ENCODE data around the gene IRX4. TPM values are rescaled to one million over a fixed set of nuclear protein-coding genes. Genes with fewer than 3 reads are reported as not detected.

The IRX4 gene
- total RNA-seq, 1 experiment from 2014 or later: 16.5 TPM

DNA sequence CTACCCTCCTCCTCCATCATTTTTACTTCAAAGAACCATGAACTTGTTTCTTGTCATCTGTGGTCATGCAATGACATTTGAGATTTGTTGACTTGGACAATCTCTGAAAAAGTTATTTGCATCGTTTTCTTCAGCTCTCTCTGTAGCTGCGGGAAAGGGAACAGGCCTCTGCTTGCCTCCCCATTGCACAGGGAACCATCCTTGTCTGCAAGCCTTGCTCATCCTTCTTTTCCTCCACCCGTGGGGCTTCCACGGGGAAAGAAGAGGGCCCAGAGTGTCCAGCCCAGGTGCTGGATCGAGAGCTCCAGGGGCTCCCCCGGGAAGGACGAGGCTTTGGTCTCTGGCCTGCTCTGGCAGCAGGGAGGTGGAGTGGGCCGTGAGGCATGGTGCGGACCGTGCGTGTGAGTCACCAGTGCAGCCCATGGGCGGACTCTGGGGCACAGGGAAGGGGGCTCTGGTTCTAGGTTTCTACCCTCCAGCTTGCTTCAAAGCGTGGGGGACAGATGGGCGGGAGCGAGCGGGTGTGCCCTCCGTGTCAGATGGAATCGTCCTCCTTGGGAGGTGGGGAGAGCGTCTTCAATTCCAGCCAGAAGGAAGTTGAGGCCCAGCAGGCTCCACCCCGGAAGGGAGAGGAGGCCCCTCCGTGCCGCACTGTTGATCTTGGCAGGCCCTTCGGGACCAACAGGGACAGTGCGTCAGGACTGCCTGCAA, 6.0 kb upstream of the IRX4 start:
- intact Hi-C loops (cut with micrococcal nuclease): loop anchor here (10.0 kb wide), 1 partner anchor 126 kb away; no protein-coding TSS in a partner anchor
- DNase-seq (ENCODE audit: low read depth, low spot score): no peak

More for the DNA sequence above, 6.0 kb upstream of the IRX4 start:
- Histone ChIP-seq H3K27me3 (ENCODE audit: insufficient read depth, low read length) (no peaks in the 10 kb centered on the region), H3K9ac (ENCODE audit: low read length) (no peak overlapping the region), H3K9me3 (ENCODE audit: control insufficient read depth in 1 of 2, insufficient read depth in 1 of 2, low read depth in 1 of 2, low read length in 2 of 2) (no peaks in the 10 kb centered on the region), H3K36me3 (ENCODE audit: control insufficient read depth in 1 of 2, insufficient read depth in 2 of 2, low read length in 2 of 2) (no peaks in the 10 kb centered on the region), H3K27ac (ENCODE audit: low read depth, low read length) (no peak overlapping the region), H3K4me2 (ENCODE audit: low read length) (no peak overlapping the region), H3K9me2 (ENCODE audit: insufficient read depth) (no peaks in the 10 kb centered on the region), H3K4me1 (ENCODE audit: control insufficient read depth in 1 of 2, insufficient read depth in 2 of 2, low read length in 2 of 2) (peaks cover 2 to 8% of the 10 kb centered on the region in 2 experiments; a peak in 2 of 4 replicates), H3K79me2 (ENCODE audit: insufficient read depth, low read length) (no peaks in the 10 kb centered on the region), H2AFZ (ENCODE audit: low read depth, low read length, poor library complexity, severe bottlenecking) (no peak overlapping the region), H3K4me3 (replicated peaks in 1 of 2; ENCODE audit: low read depth in 1 of 2, low read length in 2 of 2) (no peak overlapping the region), H4K20me1 (ENCODE audit: insufficient read depth) (no peaks in the 10 kb centered on the region)
- ATAC-seq: no peak
- ChIA-PET CTCF (no interaction called here), RAD21 (ENCODE audit: low non-redundant PET in 1 of 2, low total read pairs in 2 of 2, uncharacterized antibody in 2 of 2, unreplicated experiment in 2 of 2) (no interaction called here), POLR2A (no interaction called here)
- no peak for TF ChIP-seq ZFX (IDR thresholded peaks at IDR 0.05)
- TF ChIP-seq POLR2A (IDR thresholded peaks at IDR 0.05; ENCODE audit: borderline replicate concordance, extremely low read depth, insufficient read depth, insufficient read length): no peak
- TF ChIP-seq YY1 (IDR thresholded peaks at IDR 0.05; ENCODE audit: extremely low read depth, insufficient replicate concordance, low read depth, low read length): no peak
- no peak for TF ChIP-seq SRF (IDR thresholded peaks at IDR 0.05; ENCODE audit: low read depth)
- TF ChIP-seq TCF7L2 (IDR thresholded peaks at IDR 0.05; ENCODE audit: borderline replicate concordance, extremely low read depth, insufficient read depth, insufficient read length): no peak
- TF ChIP-seq, protein P1, sequence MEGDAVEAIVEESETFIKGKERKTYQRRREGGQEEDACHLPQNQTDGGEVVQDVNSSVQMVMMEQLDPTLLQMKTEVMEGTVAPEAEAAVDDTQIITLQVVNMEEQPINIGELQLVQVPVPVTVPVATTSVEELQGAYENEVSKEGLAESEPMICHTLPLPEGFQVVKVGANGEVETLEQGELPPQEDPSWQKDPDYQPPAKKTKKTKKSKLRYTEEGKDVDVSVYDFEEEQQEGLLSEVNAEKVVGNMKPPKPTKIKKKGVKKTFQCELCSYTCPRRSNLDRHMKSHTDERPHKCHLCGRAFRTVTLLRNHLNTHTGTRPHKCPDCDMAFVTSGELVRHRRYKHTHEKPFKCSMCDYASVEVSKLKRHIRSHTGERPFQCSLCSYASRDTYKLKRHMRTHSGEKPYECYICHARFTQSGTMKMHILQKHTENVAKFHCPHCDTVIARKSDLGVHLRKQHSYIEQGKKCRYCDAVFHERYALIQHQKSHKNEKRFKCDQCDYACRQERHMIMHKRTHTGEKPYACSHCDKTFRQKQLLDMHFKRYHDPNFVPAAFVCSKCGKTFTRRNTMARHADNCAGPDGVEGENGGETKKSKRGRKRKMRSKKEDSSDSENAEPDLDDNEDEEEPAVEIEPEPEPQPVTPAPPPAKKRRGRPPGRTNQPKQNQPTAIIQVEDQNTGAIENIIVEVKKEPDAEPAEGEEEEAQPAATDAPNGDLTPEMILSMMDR (IDR thresholded peaks at IDR 0.05 in 2 of 3, conservative IDR thresholded peaks at IDR 0.05 in 1 of 3; ENCODE audit: borderline replicate concordance in 1 of 3, insufficient read depth in 1 of 3, low read depth in 2 of 3, low read length in 2 of 3): no peak
- TF ChIP-seq, protein P2, sequence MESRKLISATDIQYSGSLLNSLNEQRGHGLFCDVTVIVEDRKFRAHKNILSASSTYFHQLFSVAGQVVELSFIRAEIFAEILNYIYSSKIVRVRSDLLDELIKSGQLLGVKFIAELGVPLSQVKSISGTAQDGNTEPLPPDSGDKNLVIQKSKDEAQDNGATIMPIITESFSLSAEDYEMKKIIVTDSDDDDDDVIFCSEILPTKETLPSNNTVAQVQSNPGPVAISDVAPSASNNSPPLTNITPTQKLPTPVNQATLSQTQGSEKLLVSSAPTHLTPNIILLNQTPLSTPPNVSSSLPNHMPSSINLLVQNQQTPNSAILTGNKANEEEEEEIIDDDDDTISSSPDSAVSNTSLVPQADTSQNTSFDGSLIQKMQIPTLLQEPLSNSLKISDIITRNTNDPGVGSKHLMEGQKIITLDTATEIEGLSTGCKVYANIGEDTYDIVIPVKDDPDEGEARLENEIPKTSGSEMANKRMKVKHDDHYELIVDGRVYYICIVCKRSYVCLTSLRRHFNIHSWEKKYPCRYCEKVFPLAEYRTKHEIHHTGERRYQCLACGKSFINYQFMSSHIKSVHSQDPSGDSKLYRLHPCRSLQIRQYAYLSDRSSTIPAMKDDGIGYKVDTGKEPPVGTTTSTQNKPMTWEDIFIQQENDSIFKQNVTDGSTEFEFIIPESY (IDR thresholded peaks at IDR 0.05; ENCODE audit: extremely low read depth, insufficient replicate concordance, low read length): no peak
- no TSS peak for BruUV-seq (replicated peaks)

All from HCT116 (cell line).